Measurements from ENCODE around the gene MUC5AC. TPM values are rescaled to one million over a fixed set of nuclear protein-coding genes. Genes with fewer than 3 reads are reported as not detected.

MUC5AC gene
- polyA plus RNA-seq, 1 donor (not counting 4 experiments of a cell fraction or from before 2014, with no cell fraction given), result not detected

DNA sequence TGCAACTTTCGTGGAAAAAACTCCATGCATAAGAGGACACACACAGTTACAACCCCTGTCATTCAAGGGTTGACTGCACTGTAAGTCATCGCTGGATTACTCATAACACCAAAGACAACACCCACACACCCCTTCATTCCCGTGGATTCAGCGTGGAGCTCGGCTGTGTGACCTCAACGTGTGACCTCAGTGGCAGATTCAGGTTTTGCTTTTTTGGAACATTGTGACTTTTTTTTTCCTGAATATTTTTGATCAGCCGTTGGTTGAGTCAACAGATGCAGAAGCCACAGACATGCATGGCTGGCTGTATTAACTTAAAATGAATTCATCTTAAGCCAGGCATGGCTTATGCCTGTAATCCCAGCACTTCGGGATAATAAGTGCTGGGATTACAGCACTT is 19.7 kb upstream of the MUC5AC start:
- H3K4me1 ChIP-seq (ENCODE audit: control insufficient read depth, extremely low read depth, insufficient read depth, low read length), result no peaks in the 10 kb centered on the region
- H3K4me3 ChIP-seq (ENCODE audit: control insufficient read depth in 2 of 3, extremely low read depth in 1 of 3, insufficient read depth in 2 of 3, low read depth in 1 of 3, low read length in 3 of 3), result no peak overlapping the region
- H3K79me2 ChIP-seq (ENCODE audit: control insufficient read depth, insufficient read depth, low read length), result no peaks in the 10 kb centered on the region
- DNase-seq (ENCODE audit: low read depth, low spot score) (no peak), FAIRE-seq (no peak)
- no peaks in the 10 kb centered on the region for H4K20me1 ChIP-seq (ENCODE audit: control insufficient read depth, extremely low read depth, insufficient read depth, low read length)
- no peaks in the 10 kb centered on the region for H3K9me1 ChIP-seq (ENCODE audit: control insufficient read depth, extremely low read depth, insufficient read depth, low read length)
- TF ChIP-seq, protein P1, sequence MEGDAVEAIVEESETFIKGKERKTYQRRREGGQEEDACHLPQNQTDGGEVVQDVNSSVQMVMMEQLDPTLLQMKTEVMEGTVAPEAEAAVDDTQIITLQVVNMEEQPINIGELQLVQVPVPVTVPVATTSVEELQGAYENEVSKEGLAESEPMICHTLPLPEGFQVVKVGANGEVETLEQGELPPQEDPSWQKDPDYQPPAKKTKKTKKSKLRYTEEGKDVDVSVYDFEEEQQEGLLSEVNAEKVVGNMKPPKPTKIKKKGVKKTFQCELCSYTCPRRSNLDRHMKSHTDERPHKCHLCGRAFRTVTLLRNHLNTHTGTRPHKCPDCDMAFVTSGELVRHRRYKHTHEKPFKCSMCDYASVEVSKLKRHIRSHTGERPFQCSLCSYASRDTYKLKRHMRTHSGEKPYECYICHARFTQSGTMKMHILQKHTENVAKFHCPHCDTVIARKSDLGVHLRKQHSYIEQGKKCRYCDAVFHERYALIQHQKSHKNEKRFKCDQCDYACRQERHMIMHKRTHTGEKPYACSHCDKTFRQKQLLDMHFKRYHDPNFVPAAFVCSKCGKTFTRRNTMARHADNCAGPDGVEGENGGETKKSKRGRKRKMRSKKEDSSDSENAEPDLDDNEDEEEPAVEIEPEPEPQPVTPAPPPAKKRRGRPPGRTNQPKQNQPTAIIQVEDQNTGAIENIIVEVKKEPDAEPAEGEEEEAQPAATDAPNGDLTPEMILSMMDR (optimal IDR thresholded peaks at IDR 0.05 in 1 of 3, IDR thresholded peaks at IDR 0.05 in 1 of 3, conservative IDR thresholded peaks at IDR 0.05 in 1 of 3; ENCODE audit: extremely low read depth in 1 of 3, insufficient read depth in 2 of 3, low read length in 3 of 3), result no peak
- no peak for TF ChIP-seq EZH2 (IDR thresholded peaks at IDR 0.05; ENCODE audit: low read length)
- H3K27me3 ChIP-seq (ENCODE audit: control insufficient read depth, extremely low read depth, insufficient read depth, low read length), result no peaks in the 10 kb centered on the region
- dilution Hi-C loops (cut with MboI; ENCODE audit: extremely low pct_ligation_motif_present, low sequenced_read_pairs), result no loop called here
- H3K9ac ChIP-seq (ENCODE audit: control insufficient read depth, extremely low read depth, insufficient read depth, low read length), result no peak overlapping the region
- H2AFZ ChIP-seq (ENCODE audit: control insufficient read depth, low read length), result no peak overlapping the region
- H3K4me2 ChIP-seq (ENCODE audit: control insufficient read depth, extremely low read depth, insufficient read depth, low read depth, low read length), result no peak overlapping the region
- no peak overlapping the region for H3K27ac ChIP-seq (ENCODE audit: control insufficient read depth, insufficient read depth, low read length)
- H3K36me3 ChIP-seq (ENCODE audit: control insufficient read depth in 2 of 2, extremely low read depth in 1 of 2, insufficient read depth in 2 of 2, low read length in 2 of 2), result no peaks in the 10 kb centered on the region
- H3K9me3 ChIP-seq (ENCODE audit: control insufficient read depth, low read depth, low read length), result no peaks in the 10 kb centered on the region

DNA sequence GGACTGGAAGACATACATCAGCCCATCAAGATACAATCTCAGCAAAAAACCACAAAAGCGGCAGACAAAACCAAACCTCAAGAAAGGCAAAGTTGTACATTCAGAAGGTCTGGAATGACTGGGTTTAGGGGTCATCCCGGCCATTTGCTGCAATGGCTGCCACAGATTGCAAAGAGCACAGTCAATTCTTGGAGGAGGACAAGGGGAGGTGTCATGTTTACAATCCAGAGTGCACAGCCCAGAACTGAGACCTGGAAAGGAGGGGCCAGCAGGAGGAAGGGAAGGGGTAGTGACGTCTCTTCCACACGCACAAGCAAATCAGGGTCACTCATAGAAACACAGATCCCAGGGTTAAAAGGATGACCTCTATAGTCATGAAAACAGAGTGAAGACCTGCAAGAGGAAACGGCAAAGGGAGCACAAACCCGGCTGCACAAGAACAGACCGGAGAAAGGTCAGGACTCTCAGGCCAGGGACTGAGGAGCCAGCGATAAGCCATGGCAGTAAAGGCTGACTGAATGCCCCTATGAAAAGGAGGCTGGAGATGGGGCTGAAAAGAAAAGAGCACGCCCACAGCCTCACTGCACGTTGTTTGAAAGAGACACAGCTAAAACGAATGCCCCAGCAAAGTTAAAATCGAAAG is 18.2 kb upstream of the MUC5AC start:
- DNase-seq (ENCODE audit: low read depth, low spot score), result no peak
- FAIRE-seq, result no peak
- Histone ChIP-seq H3K9ac (ENCODE audit: control insufficient read depth, extremely low read depth, insufficient read depth, low read length) (no peak overlapping the region), H3K4me3 (ENCODE audit: control insufficient read depth in 2 of 3, extremely low read depth in 1 of 3, insufficient read depth in 2 of 3, low read depth in 1 of 3, low read length in 3 of 3) (no peak overlapping the region), H3K27me3 (ENCODE audit: control insufficient read depth, extremely low read depth, insufficient read depth, low read length) (no peaks in the 10 kb centered on the region), H3K79me2 (ENCODE audit: control insufficient read depth, insufficient read depth, low read length) (no peaks in the 10 kb centered on the region), H2AFZ (ENCODE audit: control insufficient read depth, low read length) (no peak overlapping the region), H3K36me3 (ENCODE audit: control insufficient read depth in 2 of 2, extremely low read depth in 1 of 2, insufficient read depth in 2 of 2, low read length in 2 of 2) (no peaks in the 10 kb centered on the region), H3K9me3 (ENCODE audit: control insufficient read depth, low read depth, low read length) (no peaks in the 10 kb centered on the region), H3K9me1 (ENCODE audit: control insufficient read depth, extremely low read depth, insufficient read depth, low read length) (no peaks in the 10 kb centered on the region), H3K4me1 (ENCODE audit: control insufficient read depth, extremely low read depth, insufficient read depth, low read length) (no peaks in the 10 kb centered on the region), H3K27ac (ENCODE audit: control insufficient read depth, insufficient read depth, low read length) (no peak overlapping the region), H3K4me2 (ENCODE audit: control insufficient read depth, extremely low read depth, insufficient read depth, low read depth, low read length) (no peak overlapping the region), H4K20me1 (ENCODE audit: control insufficient read depth, extremely low read depth, insufficient read depth, low read length) (no peaks in the 10 kb centered on the region)
- dilution Hi-C loops (cut with MboI; ENCODE audit: extremely low pct_ligation_motif_present, low sequenced_read_pairs), result no loop called here
- TF ChIP-seq, protein P1 (optimal IDR thresholded peaks at IDR 0.05 in 1 of 3, IDR thresholded peaks at IDR 0.05 in 1 of 3, conservative IDR thresholded peaks at IDR 0.05 in 1 of 3; ENCODE audit: extremely low read depth in 1 of 3, insufficient read depth in 2 of 3, low read length in 3 of 3), result no peak
- TF ChIP-seq EZH2 (IDR thresholded peaks at IDR 0.05; ENCODE audit: low read length), result no peak
